ENCODE data around the gene SHISA2.

Gene SHISA2

DNA sequence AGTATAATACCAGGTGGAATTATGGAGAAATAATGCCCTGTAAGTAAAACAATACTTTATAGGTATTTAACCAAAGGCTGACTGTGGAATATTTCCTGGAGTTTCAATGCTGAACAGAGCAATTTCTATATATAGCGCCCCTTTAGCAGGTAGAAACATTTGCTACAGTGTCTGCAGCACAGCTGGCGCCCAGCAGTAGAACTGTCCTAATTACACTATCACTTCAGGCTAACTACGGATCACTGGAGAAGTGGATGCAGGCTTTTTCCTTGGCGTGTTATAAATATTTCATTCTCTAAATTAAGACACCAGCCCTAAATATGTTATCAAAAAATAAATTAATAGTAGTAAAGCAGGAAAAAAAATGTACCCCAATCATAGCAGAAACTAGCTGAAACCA is 3.1 kb downstream of the SHISA2 start:
- no peak for DNase-seq (ENCODE audit: low read depth)

DNA sequence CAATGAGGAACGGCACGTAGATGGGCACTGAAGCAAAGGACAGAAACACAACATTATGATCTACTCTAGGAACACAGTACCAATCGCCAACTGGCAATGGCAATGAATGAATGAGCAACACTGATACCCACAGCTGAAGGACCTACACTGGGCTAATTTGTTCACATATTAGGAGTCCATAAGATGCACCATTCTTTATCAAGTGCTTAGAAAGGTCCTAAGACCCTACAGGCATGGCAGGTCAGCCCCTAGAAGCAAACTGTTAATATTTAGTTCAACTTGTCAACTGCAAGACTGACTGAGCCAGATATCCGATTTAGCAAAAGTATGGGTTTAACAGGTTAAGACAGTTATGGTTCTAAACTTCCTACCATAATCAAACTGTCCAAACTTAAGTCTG is 4.8 kb downstream of the SHISA2 start:
- DNase-seq (ENCODE audit: low read depth), result no peak

DNA sequence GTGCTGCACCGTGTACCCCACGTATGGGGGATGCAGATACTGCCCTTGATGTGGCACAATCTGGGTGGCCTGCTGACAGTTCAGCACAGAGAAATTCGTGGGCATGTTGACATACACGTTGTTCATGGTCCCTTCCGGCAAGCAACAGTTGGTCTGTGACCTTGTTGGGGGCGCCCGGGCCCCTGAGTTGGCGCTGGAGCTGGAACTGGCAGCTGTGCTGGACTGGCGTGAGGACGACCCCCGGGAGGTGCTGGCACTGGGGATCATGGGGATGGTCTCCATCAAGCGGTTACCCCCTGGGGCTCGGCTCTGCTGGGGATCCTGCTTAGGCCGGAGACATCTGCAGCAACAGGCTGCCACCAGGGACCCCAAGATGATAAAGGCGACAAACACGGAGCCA is 5.2 kb downstream of the SHISA2 start:
- DNase-seq (ENCODE audit: low read depth), result no peak

DNA sequence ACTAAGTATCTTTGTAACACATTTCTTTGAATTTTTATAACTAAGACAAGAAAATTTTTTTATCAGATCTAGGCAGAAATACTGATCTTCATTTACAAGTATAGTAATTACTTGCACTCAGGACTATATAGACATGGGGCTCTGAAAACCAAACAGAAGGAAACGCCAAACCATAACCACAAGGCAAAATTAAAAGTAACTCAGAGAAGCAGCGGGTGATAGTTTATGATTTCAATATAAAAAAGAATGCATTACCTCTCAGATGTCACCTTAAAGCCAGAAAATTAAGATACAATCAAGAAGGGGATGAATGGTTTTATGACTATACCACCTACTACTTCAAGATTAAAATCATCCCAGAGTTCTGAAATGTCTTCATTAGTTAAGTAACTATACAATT is 6.7 kb downstream of the SHISA2 start:
- no peak for DNase-seq (ENCODE audit: low read depth)

DNA sequence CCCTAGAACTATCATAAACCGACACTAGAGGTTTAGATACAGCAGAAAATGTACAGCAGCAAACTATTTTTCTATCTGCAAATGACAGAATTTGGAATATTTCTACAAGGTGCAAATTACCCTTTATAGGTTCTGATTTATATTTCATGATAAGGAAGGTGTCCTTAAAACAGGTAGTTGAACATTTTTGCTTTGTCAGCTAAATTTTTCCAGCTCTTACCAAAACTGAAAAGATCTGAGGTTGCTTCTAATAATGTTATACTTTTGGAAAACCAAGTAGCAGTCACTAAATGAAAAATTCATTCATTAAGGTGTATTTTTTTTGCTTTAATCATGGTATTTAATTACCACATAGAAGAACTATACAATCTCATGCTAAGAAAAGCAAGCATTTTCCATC is 9.0 kb downstream of the SHISA2 start:
- DNase-seq (ENCODE audit: low read depth), result no peak

DNA sequence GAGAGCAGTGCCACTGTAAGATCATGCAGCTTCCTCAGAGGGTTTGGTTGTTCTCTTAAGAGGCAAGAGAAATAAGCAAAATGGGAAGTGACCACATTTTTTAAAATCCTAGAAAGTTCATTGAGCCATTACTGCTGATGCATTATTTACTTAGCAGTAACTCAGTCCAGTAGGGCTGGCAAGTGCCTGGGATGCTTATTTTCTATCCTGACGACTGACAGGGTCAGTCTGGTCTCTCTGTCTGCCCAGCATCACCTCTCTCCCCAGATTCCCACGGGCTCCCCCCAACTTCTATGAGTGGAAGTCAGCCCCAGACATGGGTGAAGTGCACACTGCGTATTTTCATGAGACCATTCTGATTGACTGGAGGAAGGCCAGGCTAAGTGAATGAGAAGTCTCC is 10.4 kb downstream of the SHISA2 start:
- no peak for DNase-seq (ENCODE audit: low read depth)

DNA sequence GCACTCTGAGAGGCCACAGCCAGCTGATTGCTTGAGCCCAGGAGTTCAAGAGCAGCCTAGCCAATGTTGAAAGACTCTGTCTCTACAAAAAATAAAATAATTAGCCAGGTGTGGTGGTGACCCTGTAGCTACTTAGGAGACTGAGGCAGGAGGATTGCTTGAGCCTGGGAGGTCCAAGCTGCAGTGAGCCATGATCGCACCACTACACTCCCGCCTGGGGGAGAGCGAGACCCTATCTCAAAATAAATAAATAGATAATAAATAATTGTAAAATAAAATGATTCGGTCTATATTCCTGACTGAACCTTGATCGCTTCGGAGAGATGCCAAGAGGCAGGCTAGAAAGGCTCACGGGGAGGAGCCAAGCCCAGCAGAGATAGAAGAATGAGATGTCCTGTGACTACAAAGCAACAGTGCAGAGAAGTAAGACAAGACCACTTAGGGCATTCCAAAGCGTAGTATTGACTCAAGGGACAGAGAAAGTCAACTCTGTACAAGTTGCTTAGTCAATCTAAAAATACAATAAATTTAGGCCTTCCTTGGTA is 12.8 kb downstream of the SHISA2 start:
- DNase-seq (ENCODE audit: low read depth), result no peak

DNA sequence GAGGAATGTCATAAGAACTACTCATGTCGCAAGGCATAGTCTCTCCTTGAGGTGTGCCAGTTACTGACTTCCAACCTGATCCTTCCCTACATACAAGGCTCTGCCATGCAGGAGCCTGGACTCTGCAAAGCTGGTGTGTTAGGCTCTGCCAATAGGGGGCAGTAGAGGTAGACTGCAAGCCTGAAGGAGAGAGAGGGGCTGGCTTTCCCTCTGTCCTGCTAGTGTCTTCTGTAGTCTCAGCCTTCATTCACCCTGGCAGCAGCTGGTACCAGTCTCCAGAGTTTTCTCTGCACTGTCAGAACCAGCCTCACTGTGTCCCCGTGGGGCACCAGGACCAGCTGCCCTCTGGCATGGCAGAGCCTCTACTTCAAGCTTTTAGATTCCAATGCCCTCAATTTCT is 14.5 kb downstream of the SHISA2 start:
- no peak for DNase-seq (ENCODE audit: low read depth)

DNA sequence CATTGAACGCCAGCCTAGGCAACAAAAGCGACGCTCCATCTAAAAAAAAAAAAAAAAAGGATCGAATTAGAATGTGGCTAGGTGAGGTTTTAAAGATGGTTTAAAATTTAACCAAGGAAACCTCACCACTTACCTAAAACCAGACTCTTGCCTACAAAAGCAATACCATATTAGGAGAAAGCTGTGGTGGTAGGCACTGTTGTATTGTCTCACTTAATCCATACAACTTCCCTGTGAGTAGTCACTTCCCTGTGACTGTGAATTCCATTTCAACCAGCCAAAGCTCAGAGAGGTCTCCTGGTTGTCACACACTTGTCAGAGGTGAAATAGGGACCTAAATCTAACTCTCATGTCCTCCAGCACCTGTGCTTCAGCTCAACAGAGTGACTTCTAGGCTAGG is 15.4 kb downstream of the SHISA2 start:
- no peak for DNase-seq (ENCODE audit: low read depth)

DNA sequence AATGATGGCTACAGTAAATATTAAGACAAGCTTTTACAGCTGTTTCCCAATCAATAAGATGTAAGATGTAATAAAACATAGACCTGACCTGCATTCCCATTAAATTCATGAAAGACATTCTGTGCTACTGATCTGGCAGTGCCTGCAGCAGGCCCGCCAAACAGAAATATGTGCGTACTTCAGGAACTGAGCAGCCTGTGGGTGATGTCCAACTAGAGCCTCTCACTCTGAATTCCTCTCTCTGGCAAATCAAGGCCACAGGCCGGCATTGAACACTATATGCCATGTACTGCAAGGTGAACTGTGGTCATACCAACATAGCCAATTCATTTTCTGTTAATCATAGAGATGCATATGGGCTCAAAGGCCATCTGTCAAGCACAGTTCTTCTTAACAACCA is 17.8 kb downstream of the SHISA2 start:
- DNase-seq (ENCODE audit: low read depth), result no peak

DNA sequence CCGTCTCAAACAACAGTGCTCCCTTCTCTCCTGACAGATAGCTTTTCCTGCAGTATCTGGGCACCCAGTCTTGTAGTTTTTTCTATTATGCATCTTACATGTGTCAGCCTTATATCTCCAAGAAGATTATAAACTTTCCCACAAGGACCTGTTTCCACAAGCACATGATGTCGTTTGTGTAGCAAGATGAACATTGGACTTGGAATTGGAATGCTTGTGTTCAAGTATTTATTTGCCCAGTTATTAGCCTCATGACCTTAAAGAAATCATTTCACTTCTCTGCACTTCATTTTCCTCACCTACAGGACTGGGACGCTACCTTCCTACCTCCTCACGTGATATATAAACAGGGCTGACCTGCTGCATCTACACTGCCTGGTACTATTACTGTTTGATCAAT is 21.5 kb downstream of the SHISA2 start:
- no peak for DNase-seq (ENCODE audit: low read depth)

DNA sequence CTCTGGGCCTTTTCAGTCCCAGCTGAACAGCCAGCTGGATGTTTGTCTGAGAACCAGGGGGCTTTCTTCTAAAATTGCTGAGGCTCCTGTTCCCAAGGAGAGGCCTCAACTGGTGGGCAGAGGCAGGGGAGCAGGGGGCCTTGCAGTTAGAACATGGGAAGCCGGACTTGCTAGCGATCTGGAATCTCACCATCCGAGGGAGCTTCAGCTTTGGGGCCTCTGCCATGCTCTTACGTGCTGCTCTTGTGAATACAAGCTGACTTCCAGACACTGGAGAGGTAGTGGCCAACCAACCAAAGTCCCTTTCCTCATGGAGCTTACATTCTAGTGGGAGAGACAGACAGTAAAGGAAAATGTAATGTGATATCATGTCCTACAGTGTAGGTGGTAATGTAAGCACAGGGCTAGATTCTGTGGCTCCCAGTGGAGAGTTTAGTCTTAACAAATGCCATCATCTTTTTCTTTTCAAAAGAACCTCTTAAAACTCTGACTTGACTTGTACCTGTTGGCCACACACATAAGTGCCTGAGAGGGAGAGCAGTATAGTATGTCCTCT is 22.2 kb downstream of the SHISA2 start:
- DNase-seq (ENCODE audit: low read depth), result no peak

DNA sequence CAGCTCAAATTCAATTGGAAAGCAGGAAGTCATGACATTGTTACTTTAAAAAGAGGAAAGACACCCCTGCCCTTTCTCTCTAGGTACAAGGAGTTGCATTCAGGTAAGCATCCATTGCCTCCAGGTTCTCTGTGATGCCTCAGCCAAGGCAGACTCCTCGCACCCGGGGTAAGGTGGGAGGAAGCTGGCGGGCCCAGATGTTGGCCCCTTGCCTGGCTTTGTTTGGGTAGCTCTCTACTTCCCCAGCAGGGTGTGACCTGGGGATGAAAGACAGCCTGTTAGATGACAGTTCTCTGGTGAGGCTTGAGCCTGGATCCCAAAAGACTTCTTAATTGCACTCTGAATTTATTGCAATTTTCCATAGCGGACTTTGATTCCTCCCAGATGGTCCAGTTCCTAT is 25.6 kb downstream of the SHISA2 start:
- DNase-seq (ENCODE audit: low read depth), result no peak

DNA sequence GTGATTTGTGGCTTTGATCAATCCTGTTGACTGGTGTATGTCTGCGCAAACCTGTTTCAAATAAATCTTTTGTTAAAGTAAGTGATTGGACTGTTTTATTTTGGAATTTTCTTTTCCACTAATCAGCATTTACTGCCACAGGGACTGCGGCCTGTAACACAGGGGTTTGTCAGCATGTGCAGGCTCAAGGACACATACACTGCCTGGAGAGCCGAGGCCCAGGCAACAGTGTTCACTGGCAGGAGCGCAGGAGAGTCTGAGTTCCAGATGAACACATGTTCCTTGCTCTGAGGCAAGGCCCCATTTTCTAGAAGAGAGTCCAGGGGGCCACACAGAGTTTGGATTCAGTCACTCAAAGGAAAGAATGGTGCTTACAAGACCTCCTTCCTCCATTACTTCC is 26.0 kb downstream of the SHISA2 start:
- no peak for DNase-seq (ENCODE audit: low read depth)

DNA sequence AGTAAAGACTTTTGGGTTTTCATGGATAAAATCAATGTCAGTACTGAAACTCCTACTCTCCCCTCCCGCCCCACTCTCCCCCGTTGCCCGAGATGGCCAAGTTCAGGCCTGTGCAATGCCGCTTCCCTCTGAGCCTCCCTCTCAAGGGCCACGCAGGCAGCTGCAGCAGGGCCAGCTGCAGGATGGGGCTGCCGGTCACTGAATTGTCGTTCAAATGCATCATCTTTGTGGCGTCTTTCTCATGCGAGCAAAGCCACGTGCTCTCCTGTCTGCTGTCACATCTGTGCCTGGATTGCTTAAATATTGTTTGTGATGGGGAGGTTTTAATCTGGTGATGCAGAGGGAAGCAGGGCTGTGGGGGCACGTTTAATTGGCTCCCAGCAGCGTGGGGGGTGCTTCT is 26.6 kb downstream of the SHISA2 start:
- no peak for DNase-seq (ENCODE audit: low read depth)

DNA sequence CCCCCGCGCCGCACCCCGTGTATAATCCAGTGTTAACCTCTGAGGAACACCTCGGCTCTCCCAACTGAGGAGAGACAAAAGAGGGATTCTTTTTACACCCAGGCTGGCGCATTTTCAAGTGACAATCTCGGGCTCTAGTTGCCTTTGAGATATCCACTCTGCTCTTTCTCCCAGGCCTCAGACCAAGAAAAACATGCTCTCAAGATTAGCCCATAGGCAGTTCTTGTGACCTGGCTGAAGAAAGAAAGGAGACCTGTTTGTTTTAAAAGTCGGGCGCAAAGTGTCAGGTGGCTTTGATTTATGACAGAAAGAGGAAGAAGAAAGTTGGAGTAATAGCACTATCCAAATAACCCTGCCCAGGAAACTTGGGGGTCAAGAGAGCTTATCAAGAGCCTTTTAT is 27.3 kb downstream of the SHISA2 start:
- no peak for DNase-seq (ENCODE audit: low read depth)

DNA sequence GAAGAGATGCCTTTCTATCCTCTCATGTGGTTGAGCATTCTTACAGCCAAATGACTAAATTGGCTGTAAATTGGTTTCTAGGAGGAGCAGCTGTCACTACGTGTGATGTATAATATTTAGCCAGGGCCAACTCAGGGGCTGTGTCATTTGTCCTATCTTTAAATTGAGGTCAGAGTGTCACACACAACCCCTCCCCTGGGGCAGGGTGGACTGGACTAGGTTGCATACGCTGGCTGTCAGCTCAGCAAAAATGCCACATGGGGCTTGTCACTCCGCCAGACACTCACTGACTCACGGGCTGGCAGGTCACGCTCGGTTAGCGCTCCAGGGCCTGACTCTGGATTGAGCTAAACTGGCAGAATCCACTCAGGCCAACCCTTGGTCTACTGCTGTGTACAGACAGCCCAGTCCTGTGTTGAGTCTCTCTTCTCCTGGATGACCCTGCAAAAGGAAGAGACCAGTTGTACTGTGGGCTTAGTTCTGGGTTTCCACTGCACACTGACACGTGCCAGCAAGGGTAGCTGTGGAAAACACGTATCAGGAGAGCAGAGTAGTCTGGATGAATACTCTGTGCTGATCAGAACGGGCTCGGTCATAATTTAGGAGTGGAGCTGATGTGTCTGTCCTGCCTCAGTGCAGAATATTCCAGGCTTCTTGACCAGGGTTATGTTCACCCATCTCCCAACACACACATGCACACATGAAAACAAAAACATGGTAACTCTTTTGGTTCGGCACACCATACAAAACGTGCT is 29.1 kb downstream of the SHISA2 start:
- DNase-seq (ENCODE audit: low read depth), result peak; percentile 12

DNA sequence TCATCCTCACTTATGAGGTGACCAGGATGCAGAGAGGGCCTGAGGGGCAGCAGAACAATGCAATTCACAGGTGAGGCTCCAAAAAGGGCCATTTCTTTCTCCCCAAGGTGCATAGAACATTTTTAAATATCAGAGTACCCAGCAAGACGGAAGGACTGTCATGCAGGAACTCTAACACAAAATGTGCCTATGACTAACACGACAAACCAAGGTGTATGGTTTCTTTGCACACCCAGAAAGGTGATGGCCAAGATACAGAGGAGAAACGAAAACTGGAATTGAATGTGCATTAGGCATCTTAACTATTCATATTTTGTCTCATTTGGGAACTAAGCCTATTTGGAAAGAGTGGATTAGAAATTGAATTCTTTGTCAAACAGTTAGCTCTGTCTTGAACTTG is 29.9 kb downstream of the SHISA2 start:
- no peak for DNase-seq (ENCODE audit: low read depth)

DNA sequence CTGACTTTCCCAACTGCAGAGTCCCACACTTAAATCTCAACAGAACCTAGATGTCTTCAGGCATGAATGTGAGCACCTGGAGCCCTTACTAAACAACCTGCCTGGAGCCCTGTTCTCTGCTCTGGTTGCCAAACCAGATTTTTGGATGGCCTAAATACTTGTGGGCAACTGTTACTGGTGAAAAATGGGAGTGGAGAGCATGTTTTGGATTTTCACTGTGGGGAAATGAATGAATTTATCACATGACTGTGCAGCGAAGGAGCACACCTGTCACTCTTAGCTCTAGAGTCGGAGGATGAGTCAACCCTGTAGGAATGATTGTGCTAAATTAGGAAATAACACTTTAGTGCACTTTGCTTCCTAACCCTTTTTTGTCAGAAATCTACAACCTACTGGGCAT is 30.3 kb downstream of the SHISA2 start:
- DNase-seq (ENCODE audit: low read depth), result no peak

DNA sequence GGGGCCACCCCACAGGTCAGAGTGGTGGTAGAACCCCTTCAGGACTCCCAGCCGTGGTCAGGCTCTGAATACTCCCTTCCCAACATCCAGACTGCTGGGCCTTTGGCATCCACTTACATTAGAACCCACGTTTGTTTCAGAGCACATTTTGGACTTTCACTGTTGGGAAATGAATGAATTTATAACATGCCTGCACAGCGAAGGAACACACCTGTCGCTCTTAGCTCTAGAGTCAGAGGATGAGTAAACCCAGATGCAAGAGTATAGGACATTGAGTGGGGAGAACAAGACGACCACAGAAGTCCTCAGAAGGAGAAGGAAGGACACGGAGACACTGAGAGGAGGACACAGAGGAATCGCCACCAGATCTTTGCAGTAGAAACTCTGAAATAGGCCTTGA is 30.9 kb downstream of the SHISA2 start:
- no peak for DNase-seq (ENCODE audit: low read depth)

DNA sequence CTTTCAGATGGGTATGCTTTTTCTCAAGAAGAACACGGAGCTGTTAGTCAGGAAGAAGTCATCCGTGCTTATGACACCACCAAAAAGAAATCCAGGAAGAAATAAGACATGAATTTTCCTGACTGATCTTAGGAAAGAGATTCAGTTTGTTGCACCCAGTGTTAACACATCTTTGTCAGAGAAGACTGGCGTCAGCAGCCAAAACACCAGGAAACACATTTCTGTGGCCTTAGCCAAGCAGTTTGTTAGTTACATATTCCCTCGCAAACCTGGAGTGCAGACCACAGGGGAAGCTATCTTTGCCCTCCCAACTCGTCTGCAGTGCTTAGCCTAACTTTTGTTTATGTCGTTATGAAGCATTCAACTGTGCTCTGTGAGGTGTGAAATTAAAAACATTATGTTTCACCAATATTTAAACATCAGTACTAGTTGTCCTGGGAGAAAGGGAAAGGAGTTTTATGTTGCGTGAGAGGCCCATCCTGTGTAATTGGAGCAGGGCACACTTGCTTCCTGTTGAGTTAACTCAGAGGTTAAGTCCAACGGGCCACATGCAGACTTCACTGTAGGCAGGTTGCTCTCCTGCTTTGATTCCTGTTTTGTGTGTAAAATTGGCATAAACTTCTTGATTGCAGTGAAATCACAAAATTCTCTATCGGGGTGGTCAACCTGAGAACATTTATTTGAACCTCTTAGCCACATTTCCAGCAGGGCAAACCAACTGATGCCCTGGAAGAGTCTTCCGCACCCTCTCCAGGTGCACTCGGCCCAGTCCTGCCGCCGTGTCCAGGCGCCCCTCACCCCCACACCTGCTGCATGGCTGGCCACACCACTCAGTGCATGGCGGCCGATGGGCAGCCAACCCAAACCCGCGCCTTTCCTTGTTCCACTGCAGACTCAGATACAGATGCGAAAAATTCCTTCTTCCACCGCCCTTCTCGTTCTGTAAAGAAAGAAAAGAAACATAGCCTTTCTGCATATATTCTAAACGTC is 31.6 kb downstream of the SHISA2 start:
- DNase-seq (ENCODE audit: low read depth), result peak; percentile 3

DNA sequence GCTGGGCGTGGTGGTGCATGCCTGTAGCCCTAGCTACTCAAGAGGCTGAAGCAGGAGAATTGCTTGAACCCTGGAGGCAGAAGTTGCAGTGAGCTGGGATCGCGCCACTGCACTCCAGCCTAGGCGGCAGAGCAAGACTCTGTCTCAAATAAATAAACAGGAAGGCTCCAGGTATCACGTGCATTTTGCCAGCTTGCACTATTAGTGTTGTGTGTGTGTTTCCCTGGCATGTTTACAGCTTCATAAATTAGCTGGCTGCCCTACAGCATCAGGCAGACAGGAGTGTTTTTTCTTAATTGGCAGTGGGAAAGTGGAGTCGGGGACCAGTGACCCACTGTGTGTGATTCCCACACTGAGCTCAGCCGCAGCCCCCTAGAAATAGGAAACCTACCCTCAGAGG is 32.6 kb downstream of the SHISA2 start:
- DNase-seq (ENCODE audit: low read depth), result no peak
